HEK293T (cell line): Measurements from ENCODE around the gene TFDP1.
"Not testable (repeated sequence)": the region's sequence is repeated elsewhere in the genome, so short reads cannot be mapped to it uniquely, and the experiment has no call there.

ENCODE experiments used
- CTCF ChIA-PET: fragments of 350-600 bp; formaldehyde crosslinking; extraction: SDS; loops from one replicate; lab custom pipeline; 2021; ENCODE audit warnings: antibody characterized with exemption, inconsistent platforms; lab: Yijun Ruan, JAX
- POLR2A ChIA-PET: fragments of 350-600 bp; formaldehyde crosslinking; extraction: SDS; loops from one replicate; lab custom pipeline; 2020; ENCODE audit warnings: antibody characterized with exemption, inconsistent platforms; lab: Yijun Ruan, JAX
- DNase-seq: peaks from one replicate; pipeline ENCODE4 v3.0.0; 2012; ENCODE audit warnings: mixed read lengths; ENCODE audit errors: extremely low spot score
- ARNT ChIP-seq: fragments of 450-650 bp; IDR thresholded peaks from 2 replicates; pipeline ENCODE4 v1.6.1; 2017; ENCODE audit warnings: mild to moderate bottlenecking
- BHLHE40 ChIP-seq: fragments of 450-650 bp; IDR thresholded peaks from 2 replicates; pipeline ENCODE4 v1.6.1; 2016; ENCODE audit warnings: mild to moderate bottlenecking, moderate library complexity, borderline replicate concordance
- CTBP1 ChIP-seq: fragments of 450-650 bp; IDR thresholded peaks from 2 replicates; pipeline ENCODE4 v1.6.1; 2016; ENCODE audit warnings: borderline replicate concordance
- ELF4 ChIP-seq: fragments of 450-650 bp; IDR thresholded peaks from 2 replicates; pipeline ENCODE4 v1.6.1; 2017; ENCODE audit warnings: antibody characterized with exemption
- FOXA1 ChIP-seq: fragments of 450-650 bp; IDR thresholded peaks from 2 replicates; pipeline ENCODE4 v1.6.1; 2016; ENCODE audit warnings: mild to moderate bottlenecking
- FOXK2 ChIP-seq: fragments of 450-650 bp; IDR thresholded peaks from 2 replicates; pipeline ENCODE4 v1.6.1; 2016; ENCODE audit warnings: mild to moderate bottlenecking
- FOXM1 ChIP-seq: fragments of 450-650 bp; IDR thresholded peaks from 2 replicates; pipeline ENCODE4 v1.6.1; 2017; ENCODE audit warnings: mild to moderate bottlenecking, borderline replicate concordance
- HDGF ChIP-seq: fragments of 450-650 bp; IDR thresholded peaks from 2 replicates; pipeline ENCODE4 v1.6.1; 2017; ENCODE audit warnings: antibody characterized with exemption, borderline replicate concordance
- L3MBTL2 ChIP-seq: fragments of 450-650 bp; conservative IDR thresholded peaks from 2 replicates; pipeline ENCODE4 v1.6.1; 2016; ENCODE audit warnings: mild to moderate bottlenecking
- LEF1 ChIP-seq: fragments of 450-650 bp; IDR thresholded peaks from 2 replicates; pipeline ENCODE4 v1.6.1; 2017; ENCODE audit warnings: mild to moderate bottlenecking, borderline replicate concordance
- NFRKB ChIP-seq: fragments of 450-650 bp; IDR thresholded peaks from 2 replicates; pipeline ENCODE4 v1.6.1; 2016; ENCODE audit warnings: mild to moderate bottlenecking, moderate library complexity
- PKNOX1 ChIP-seq: fragments of 450-650 bp; IDR thresholded peaks from 2 replicates; pipeline ENCODE4 v1.6.1; 2016
- SP1 ChIP-seq: fragments of 450-650 bp; IDR thresholded peaks from 2 replicates; pipeline ENCODE4 v1.6.1; 2017
- SUZ12 ChIP-seq: fragments of 450-650 bp; IDR thresholded peaks from 2 replicates; pipeline ENCODE4 v1.6.1; 2016; ENCODE audit warnings: mild to moderate bottlenecking
- ZNF384 ChIP-seq: fragments of 450-650 bp; IDR thresholded peaks from 2 replicates; pipeline ENCODE4 v1.6.1; 2016

Gene TFDP1

GRCh38 chr13:113592571-113592970 lies 8.0 kb downstream of the TFDP1 start:
- TF ChIP-seq LEF1 (no peak), FOXK2 (no peak), HDGF (no peak), L3MBTL2 (no peak), FOXA1 (no peak), SP1 (no peak), SUZ12 (no peak)
- no peak for DNase-seq
- CTCF ChIA-PET, result no interaction called here

GRCh38 chr13:113594066-113594821 lies 9.7 kb downstream of the TFDP1 start:
- POLR2A ChIA-PET, result not testable (repeated sequence)

More at GRCh38 chr13:113592571-113592970, 8.0 kb downstream of the TFDP1 start:
- POLR2A ChIA-PET, result no interaction called here

GRCh38 chr13:113595131-113595530 lies 10.6 kb downstream of the TFDP1 start:
- no peak for TF ChIP-seq CTBP1
- TF ChIP-seq NFRKB, result no peak
- TF ChIP-seq ZNF384, result no peak
- TF ChIP-seq PKNOX1, result no peak
- no peak for TF ChIP-seq SUZ12
- TF ChIP-seq ELF4, result no peak
- no peak for TF ChIP-seq SP1
- TF ChIP-seq FOXA1, result no peak
- POLR2A ChIA-PET, result no interaction called here
- no peak for DNase-seq
- CTCF ChIA-PET, result no interaction called here

More at GRCh38 chr13:113594066-113594821, 9.7 kb downstream of the TFDP1 start:
- DNase-seq, CTCF ChIA-PET: not testable (repeated sequence)

DNA sequence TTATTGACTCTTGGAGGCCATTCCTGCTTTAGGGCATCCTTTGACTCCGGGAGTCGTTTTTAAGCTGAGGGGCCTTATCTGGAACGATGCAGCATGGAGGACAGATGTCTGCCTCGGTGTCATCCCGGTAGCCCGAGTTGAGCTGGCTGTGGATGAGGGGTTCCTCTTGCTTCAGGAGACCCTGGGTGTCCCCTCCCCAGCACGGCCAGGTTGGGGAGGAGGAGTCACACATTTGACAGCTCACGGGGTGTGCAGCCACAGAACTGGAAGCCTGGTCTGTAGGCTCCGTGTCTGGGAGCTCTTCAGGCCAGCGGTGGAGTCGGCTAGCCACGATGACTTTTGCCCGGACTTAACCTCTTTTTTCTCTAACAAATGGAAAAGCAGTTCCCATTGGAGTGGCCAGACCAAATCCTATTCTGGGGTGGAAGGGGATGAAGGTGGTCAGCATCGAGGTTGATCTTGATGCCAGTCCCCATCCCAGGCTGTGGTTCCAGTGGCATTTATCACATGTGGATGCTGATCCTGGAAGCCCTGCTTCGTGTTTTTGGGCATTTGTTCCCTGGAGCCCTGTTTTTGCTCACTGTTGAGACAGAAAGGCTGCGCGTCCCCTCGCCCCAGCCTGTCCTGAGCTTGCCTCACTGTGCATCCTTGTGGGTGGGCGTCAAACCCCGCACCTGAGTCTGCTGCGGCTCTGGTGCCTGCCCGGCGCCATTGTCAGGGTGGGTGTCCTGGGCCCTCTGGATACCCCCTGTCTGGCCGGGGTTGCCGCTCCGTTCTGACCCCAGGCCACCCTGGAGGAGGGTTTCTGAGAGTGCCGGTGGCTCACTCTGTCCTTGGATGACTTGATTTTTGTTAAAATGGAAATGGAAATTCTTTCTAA lies 12.0 kb downstream of the TFDP1 start:
- POLR2A ChIA-PET, result interaction anchor here (1.1 kb wide), 1 partner anchor 12 kb away, joined by 3 read pairs; the partner anchor contains the start of gene TFDP1
- TF ChIP-seq ELF4 (no peak), NFRKB (no peak), L3MBTL2 (no peak), CTBP1 (no peak), FOXM1 (no peak)
- CTCF ChIA-PET, result no interaction called here
- no peak for DNase-seq

DNA sequence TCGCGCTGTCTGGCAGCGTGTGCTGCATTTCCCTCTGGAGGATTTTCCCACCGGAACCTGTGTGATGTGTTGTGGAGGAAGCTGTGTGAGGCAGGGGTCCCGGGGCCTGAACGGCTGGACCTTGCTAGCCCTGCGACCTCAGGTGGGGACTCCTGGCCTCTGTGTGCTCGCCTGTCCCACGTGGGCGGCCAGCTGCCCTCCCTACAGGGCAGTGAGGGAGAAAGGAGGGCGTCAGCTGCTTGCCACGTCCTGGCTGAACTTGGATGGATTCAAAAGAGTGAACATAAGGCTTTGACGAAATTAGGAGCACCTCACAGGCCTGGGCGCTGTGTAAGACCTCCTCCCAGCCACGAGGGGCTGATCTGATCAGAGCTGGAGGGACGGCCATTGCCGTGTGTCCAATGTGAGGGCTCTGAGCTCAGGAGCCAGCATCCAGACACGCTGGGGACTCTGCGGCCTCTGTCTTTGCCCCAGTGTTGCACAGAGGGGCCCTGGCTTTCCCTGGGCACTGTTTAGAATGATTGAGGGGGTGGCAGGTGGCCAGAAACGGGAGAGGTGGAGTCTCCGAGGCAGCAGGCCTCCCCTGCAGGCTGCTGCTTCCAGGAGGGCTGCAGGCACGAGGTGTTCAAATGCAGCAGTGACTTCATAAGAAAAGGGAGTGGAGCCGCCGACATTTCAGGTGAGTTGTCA lies 13.0 kb downstream of the TFDP1 start:
- ChIA-PET CTCF (no interaction called here), POLR2A (interaction anchor here (1.1 kb wide), 1 partner anchor 13 kb away, joined by 3 read pairs; the partner anchor contains the start of gene TFDP1)
- no peak for DNase-seq
- TF ChIP-seq PKNOX1 (no peak), FOXK2 (no peak), ZNF384 (no peak), SUZ12 (no peak), ARNT (no peak), HDGF (no peak), LEF1 (no peak), BHLHE40 (no peak), FOXA1 (no peak), L3MBTL2 (no peak), CTBP1 (no peak)

DNA sequence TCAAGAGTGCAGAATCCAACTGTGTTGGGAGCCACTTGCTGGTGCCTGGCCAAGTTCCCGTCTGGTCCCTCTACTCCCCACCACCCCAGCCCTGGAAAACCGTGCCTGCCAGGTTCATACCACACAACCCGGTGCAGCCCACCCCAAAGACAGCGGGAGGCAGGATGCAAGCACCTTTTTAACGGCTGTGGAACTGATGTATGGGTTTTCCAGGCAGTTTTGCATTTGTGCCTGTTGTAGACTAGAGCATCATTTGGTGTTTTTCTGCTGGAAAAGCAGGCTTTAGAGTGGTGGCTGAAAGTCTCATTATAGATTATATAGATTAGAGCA lies 13.5 kb downstream of the TFDP1 start:
- POLR2A ChIA-PET, result no interaction called here
- no peak for DNase-seq
- TF ChIP-seq FOXA1 (no peak), FOXM1 (no peak), SUZ12 (no peak), L3MBTL2 (no peak), HDGF (no peak), PKNOX1 (no peak), NFRKB (no peak), ELF4 (no peak), ZNF384 (no peak), LEF1 (no peak), BHLHE40 (no peak), SP1 (no peak), FOXK2 (no peak)
- CTCF ChIA-PET, result no interaction called here
